ENCODE results near the gene AGER. TPM values are rescaled to one million over a fixed set of nuclear protein-coding genes. Genes with fewer than 3 reads are reported as not detected.

AGER gene
- total and polyA plus RNA-seq, 9 of the 15 experiments (the other 6 are each of a cell fraction or from before 2014, with no cell fraction given): 1.2 to 11.5 (median 4.1) TPM

DNA sequence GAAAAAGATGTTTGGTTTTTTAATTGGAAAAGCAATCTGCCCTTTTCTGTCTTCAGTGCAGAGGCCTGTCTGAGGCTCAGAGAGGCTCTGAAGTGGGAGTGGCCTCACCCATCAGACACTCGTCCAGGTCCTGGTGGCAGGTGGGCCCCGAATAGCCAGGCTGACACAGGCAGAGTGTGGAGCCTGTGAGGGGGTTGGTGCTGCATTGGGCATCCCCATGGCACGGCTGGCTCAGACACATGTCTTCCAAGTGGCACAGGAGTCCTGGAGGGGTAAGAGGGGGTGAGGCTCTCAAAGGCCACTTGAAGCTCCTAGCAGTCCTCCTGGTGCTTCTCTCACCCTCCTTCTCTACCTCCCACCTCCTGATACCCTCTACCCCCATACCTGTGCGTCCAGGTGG is 36.0 kb upstream of the AGER start (continued):
- TF ChIP-seq ZNF134 (CRISPR knock-in tag; conservative IDR thresholded peaks at IDR 0.05) (no peak), RBM14 (IDR thresholded peaks at IDR 0.05; ENCODE audit: borderline replicate concordance, insufficient read depth, low read depth, low read length) (no peak), ZNF717 (CRISPR knock-in tag; IDR thresholded peaks at IDR 0.05) (no peak), BRF1 (IDR thresholded peaks at IDR 0.05; ENCODE audit: borderline replicate concordance, extremely low read depth, insufficient read length) (no peak), ZNF551 (CRISPR knock-in tag; IDR thresholded peaks at IDR 0.05) (no peak), OTX1 (CRISPR knock-in tag; IDR thresholded peaks at IDR 0.05) (no peak)
- TF ChIP-seq, protein P1, sequence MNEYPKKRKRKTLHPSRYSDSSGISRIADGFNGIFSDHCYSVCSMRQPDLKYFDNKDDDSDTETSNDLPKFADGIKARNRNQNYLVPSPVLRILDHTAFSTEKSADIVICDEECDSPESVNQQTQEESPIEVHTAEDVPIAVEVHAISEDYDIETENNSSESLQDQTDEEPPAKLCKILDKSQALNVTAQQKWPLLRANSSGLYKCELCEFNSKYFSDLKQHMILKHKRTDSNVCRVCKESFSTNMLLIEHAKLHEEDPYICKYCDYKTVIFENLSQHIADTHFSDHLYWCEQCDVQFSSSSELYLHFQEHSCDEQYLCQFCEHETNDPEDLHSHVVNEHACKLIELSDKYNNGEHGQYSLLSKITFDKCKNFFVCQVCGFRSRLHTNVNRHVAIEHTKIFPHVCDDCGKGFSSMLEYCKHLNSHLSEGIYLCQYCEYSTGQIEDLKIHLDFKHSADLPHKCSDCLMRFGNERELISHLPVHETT (CRISPR knock-in tag; conservative IDR thresholded peaks at IDR 0.05 in 1 of 2, IDR thresholded peaks at IDR 0.05 in 1 of 2): no peak

DNA sequence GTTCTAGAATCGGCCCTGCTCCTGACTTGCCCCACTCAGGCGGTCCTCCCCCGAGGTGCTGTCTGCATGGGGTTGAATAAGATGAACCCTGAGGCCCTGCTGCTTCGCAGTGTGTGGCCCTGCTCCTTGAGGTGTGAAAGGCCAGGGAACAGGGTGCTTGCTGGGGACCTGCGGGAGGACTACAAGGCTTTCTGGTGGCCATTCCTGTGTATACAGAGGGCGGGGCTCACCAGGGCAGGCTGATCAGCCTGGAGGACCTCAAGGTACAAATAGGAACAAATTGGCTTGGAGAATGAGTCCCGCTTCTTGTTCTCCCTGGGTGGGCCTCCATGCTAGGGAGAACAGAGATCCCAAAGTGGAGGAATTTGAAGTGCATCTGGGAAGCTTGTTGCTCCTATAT is 34.1 kb upstream of the AGER start:
- no peak overlapping the region for H3K4me3 ChIP-seq
- in situ Hi-C loops (cut with MboI): no loop called here
- WGBS (ENCODE audit: insufficient coverage, low coverage, missing lambda C conversion rate): 20% methylated on average over 7 of the region's 7 CpGs
- H2AFZ ChIP-seq (ENCODE audit: low read depth, low read length): peak overlapping the region; percentile 66
- H3K9me3 ChIP-seq (replicated peaks; ENCODE audit: control insufficient read depth, insufficient read depth, low read depth, low read length): no peaks in the 10 kb centered on the region
- ChIA-PET CTCF (ENCODE audit: low intra/inter-chr PET ratio) (no interaction called here), POLR2A (interaction anchor here (0.8 kb wide), 1 partner anchor 32 kb away, joined by 3 read pairs; no protein-coding TSS in a partner anchor)
- H3K4me1 ChIP-seq (replicated peaks in 1 of 2; ENCODE audit: control insufficient read depth in 2 of 2, insufficient read depth in 2 of 2, low read length in 2 of 2): peaks cover 8 to 16% of the 10 kb centered on the region in 2 experiments; a peak in 4 of 5 replicates
- peak overlapping the region in 1 of 2 experiments; percentile 63; a peak in 2 of 4 replicates for H3K9ac ChIP-seq (ENCODE audit: insufficient read depth in 1 of 2, low read depth in 2 of 2, low read length in 2 of 2)
- intact Hi-C loops (cut with micrococcal nuclease): no loop called here
- H3K36me3 ChIP-seq (ENCODE audit: control insufficient read depth, insufficient read depth, low read length): no peaks in the 10 kb centered on the region
- H3K27ac ChIP-seq (ENCODE audit: extremely low read depth, low read depth, low read length): no peak overlapping the region
- no peak overlapping the region for H3K4me2 ChIP-seq (ENCODE audit: insufficient read depth, low read length)
- no peaks in the 10 kb centered on the region for H3K79me2 ChIP-seq (ENCODE audit: control insufficient read depth, insufficient read depth, low read length)
- FAIRE-seq (no peak), DNase-seq (ENCODE audit: extremely low read depth in 1 of 4, low spot score in 3 of 4) (no peak), ATAC-seq (peak; percentile 56)
- peaks cover 21 to 50% of the 10 kb centered on the region in 2 experiments; a peak in 4 of 5 replicates for H3K27me3 ChIP-seq (ENCODE audit: control insufficient read depth in 2 of 2, insufficient read depth in 2 of 2, low read length in 2 of 2)
- no TSS peak for BruUV-seq (replicated peaks)
- no peaks in the 10 kb centered on the region for H3K9me1 ChIP-seq (ENCODE audit: control insufficient read depth, insufficient read depth, low read length)
- TF ChIP-seq HMG20B (CRISPR knock-in tag; IDR thresholded peaks at IDR 0.05) (no peak), L3MBTL2 (IDR thresholded peaks at IDR 0.05) (0 out of 2 replicates have a peak, but pooled peaks have one; percentile 33)
- no peaks in the 10 kb centered on the region; the same call in none of the 2 replicates for H4K20me1 ChIP-seq (replicated peaks; ENCODE audit: control insufficient read depth, insufficient read depth, low read length)
